Parathyroid adenoma (tissue), 2 donors: ENCODE data around the gene YWHAH.

Experiments
- H2AFZ ChIP-seq: fragments of 300-600 bp; sonication (generic); one replicate; pipeline ENCODE4 v1.7.0; 2017; ENCODE audit warnings: antibody characterized with exemption, mild to moderate bottlenecking
- H3K27ac ChIP-seq: fragments of 300-600 bp; sonication (generic); one replicate; pipeline ENCODE4 v1.7.0; 2017
- H3K27me3 ChIP-seq: fragments of 300-600 bp; sonication (generic); one replicate; pipeline ENCODE4 v1.7.0; 2017; ENCODE audit warnings: low read length; ENCODE audit not compliant: control insufficient read depth, insufficient read depth
- H3K36me3 ChIP-seq: fragments of 300-600 bp; sonication (generic); one replicate; pipeline ENCODE4 v1.7.0; 2017; ENCODE audit warnings: low read length; ENCODE audit not compliant: control insufficient read depth, insufficient read depth
- H3K4me1 ChIP-seq: fragments of 300-600 bp; sonication (generic); one replicate; pipeline ENCODE4 v1.7.0; 2017; ENCODE audit warnings: control low read depth
- H3K4me2 ChIP-seq: fragments of 300-600 bp; sonication (generic); one replicate; pipeline ENCODE4 v1.7.0; 2017; ENCODE audit warnings: low read length
- H3K4me3 ChIP-seq: fragments of 300-600 bp; sonication (generic); one replicate; pipeline ENCODE4 v1.7.0; 2017; ENCODE audit warnings: low read depth, low read length
- H3K79me2 ChIP-seq: fragments of 300-600 bp; sonication (generic); one replicate; pipeline ENCODE4 v1.7.0; 2017; ENCODE audit warnings: control low read depth
- H3K9ac ChIP-seq: fragments of 300-600 bp; sonication (generic); one replicate; pipeline ENCODE4 v1.7.0; 2017; ENCODE audit warnings: mild to moderate bottlenecking
- H3K9me3 ChIP-seq: fragments of 300-600 bp; sonication (generic); one replicate; pipeline ENCODE4 v1.7.0; 2017; ENCODE audit warnings: low read length; ENCODE audit not compliant: control insufficient read depth
- CTCF ChIP-seq: fragments of 300-600 bp; sonication (generic); IDR thresholded peaks from one replicate; pipeline ENCODE4 v1.7.0; 2017; ENCODE audit warnings: antibody characterized with exemption, mild to moderate bottlenecking
- donor health status: primary hyperparathyroidism.

YWHAH gene

GRCh38 chr22:31991102-31991839 lies 46.9 kb downstream of the YWHAH start:
- no peak overlapping the region for H3K4me2 ChIP-seq
- H3K9me3 ChIP-seq, result no peaks in the 10 kb centered on the region
- H2AFZ ChIP-seq, result no peak overlapping the region
- TF ChIP-seq CTCF, result no peak
- H3K4me1 ChIP-seq, result no peaks in the 10 kb centered on the region
- no peaks in the 10 kb centered on the region for H3K27me3 ChIP-seq
- no peak overlapping the region for H3K4me3 ChIP-seq
- no peaks in the 10 kb centered on the region for H3K79me2 ChIP-seq
- no peak overlapping the region for H3K9ac ChIP-seq
- H3K36me3 ChIP-seq, result no peaks in the 10 kb centered on the region
- no peak overlapping the region for H3K27ac ChIP-seq

DNA sequence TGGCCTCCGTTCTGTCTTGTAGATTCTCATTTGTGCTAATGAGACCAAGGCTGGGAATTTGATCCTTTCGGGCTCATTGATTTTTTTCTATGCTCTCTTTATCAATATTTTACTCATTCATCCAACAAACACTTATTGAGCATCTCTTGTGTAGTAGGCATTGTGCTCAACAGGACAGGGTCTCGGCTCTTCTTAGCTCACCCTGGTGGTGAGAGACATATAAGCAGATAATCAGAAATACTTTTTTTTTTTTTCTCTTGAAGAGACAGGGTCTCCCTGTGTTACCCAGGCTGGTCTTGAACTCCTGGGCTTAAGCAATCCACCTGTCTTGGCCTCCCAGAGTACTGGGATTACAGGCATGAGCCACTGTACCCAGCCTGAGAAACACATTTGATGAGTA lies 50.7 kb downstream of the YWHAH start:
- H3K9me3 ChIP-seq, result no peaks in the 10 kb centered on the region
- H3K79me2 ChIP-seq, result no peaks in the 10 kb centered on the region
- H3K36me3 ChIP-seq, result no peaks in the 10 kb centered on the region
- H3K4me1 ChIP-seq, result no peaks in the 10 kb centered on the region
- H2AFZ ChIP-seq, result no peak overlapping the region
- no peak overlapping the region for H3K9ac ChIP-seq
- H3K27me3 ChIP-seq, result no peaks in the 10 kb centered on the region
- no peak overlapping the region for H3K4me2 ChIP-seq
- no peak overlapping the region for H3K4me3 ChIP-seq
- no peak overlapping the region for H3K27ac ChIP-seq
- TF ChIP-seq CTCF, result no peak

DNA sequence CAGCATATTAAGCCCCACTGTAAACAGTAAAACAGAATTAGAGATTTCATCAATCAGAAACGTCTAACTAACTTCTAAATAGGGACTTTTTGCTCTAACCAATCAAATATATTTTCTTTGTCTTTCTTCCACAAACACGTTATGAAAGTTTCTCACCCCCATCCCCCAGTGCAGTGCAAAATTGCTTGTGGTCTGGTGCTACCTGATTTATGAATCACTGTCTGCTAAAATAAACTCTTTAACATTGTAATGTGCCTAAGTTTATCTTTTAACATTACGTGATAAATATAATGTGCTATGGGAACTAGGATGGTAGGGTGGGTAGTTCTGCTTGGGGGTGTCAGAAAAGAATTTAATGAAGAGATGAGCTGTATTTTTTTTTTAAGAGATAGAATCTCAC lies 51.5 kb downstream of the YWHAH start:
- H3K27ac ChIP-seq, result no peak overlapping the region
- no peak overlapping the region for H3K4me2 ChIP-seq
- H3K9me3 ChIP-seq, result no peaks in the 10 kb centered on the region
- H3K27me3 ChIP-seq, result no peaks in the 10 kb centered on the region
- no peaks in the 10 kb centered on the region for H3K36me3 ChIP-seq
- no peaks in the 10 kb centered on the region for H3K4me1 ChIP-seq
- no peak overlapping the region for H3K9ac ChIP-seq
- no peak overlapping the region for H3K4me3 ChIP-seq
- no peak for TF ChIP-seq CTCF
- no peak overlapping the region for H2AFZ ChIP-seq
- no peaks in the 10 kb centered on the region for H3K79me2 ChIP-seq

GRCh38 chr22:31998784-31999385 lies 54.5 kb downstream of the YWHAH start:
- Histone ChIP-seq H3K9ac (no peak overlapping the region), H3K9me3 (no peaks in the 10 kb centered on the region), H2AFZ (no peak overlapping the region), H3K79me2 (no peaks in the 10 kb centered on the region), H3K4me3 (no peak overlapping the region), H3K27ac (no peak overlapping the region), H3K4me2 (no peak overlapping the region), H3K4me1 (no peaks in the 10 kb centered on the region), H3K27me3 (no peaks in the 10 kb centered on the region), H3K36me3 (no peaks in the 10 kb centered on the region)
- TF ChIP-seq CTCF, result no peak

- Histone ChIP-seq H3K4me3 (no peak overlapping the region), H3K9ac (no peak overlapping the region), H3K79me2 (no peaks in the 10 kb centered on the region), H3K9me3 (no peaks in the 10 kb centered on the region), H3K27me3 (no peaks in the 10 kb centered on the region), H3K36me3 (no peaks in the 10 kb centered on the region), H2AFZ (no peak overlapping the region), H3K27ac (no peak overlapping the region), H3K4me1 (no peaks in the 10 kb centered on the region), H3K4me2 (no peak overlapping the region)
- TF ChIP-seq CTCF, result no peak
Observed at GRCh38 chr22:32000181-32000580, 55.8 kb downstream of the YWHAH start.
